NCI-H2196 treated with DMSO at 0.1 percent for 48 hours (cell line): ENCODE results near the gene AUH.

Experiments used
- DNase-seq: peaks from one replicate; lab custom pipeline; 2025; ENCODE audit not compliant: unreplicated experiment; lab: John Stamatoyannopoulos, UW

The AUH gene

GRCh38 chr9:91177081-91177480 lies 184.6 kb downstream of the AUH start:
- no peak for DNase-seq

- no peak for DNase-seq
Observed at GRCh38 chr9:91176426-91176825, 185.3 kb downstream of the AUH start.

- DNase-seq = no peak
Observed at GRCh38 chr9:91174772-91175171, 186.9 kb downstream of the AUH start.

GRCh38 chr9:91172329-91172728 lies 189.4 kb downstream of the AUH start:
- DNase-seq = no peak

GRCh38 chr9:91170951-91171350 lies 190.8 kb downstream of the AUH start:
- DNase-seq = no peak

DNA sequence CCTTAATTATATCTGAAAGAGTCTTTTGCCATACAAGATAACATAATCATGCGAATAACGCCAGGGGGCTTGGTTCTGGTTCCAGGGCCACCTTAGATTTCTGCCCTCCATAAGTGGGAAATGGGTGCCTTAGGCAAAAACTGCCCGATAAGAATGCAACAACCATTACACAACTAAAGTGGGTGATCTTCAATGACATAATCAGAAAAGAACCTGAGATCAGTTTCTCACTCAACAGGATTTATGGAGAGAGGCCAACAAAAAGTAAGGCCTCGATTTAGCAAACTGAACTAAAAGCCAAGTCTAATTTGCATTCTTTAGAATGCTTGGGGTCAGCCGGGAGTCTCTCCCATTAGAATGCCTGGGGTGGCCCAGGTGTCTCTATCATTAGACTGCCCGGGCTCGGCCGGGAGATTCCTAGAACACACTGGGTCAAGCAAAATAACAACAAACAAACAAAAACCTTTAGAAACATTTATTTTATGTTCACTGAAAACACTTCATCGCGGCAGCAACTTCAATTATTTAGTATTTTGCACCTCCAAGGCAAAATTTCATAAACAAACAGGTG lies 194.8 kb downstream of the AUH start:
- no peak for DNase-seq

DNA sequence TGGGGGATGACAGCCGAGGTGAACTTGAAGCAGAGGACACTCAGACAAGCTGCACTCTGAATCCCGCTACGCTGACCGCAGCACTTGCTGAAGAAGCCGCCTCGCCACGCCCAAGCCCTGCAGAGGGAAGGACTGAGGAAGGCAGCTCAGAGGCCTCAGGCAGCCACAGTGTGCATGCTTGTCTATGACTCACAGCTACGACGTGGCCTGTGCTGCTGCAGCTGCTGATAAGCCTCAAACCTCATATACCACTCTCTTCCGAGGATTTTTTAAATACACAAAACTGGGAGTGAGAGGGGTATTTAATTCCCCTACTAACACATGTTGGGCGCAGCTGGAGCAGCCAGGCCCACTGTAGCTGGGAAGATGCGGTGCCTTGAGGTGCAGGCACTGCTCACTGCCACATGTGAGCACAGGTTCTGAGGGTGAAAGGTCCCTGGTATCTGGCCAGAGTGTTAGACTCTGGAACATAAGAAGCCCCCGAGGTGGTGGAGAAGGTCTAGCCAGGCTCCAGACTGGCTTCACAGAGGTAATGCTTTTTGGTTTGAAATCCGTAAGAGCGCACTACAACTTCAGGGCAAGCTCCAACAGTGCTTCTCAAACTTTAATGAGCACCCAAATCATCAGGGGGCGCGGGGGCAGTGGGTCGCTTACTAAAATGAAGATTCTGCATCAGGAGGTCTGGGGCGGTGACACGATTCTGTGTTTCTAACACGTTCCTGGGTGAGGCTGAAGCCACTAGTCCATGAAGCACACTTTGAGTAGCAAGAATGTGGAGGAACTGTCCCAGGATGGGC lies 196.8 kb downstream of the AUH start:
- DNase-seq = no peak
